ENCODE data around the gene MUS81.

The MUS81 gene

DNA sequence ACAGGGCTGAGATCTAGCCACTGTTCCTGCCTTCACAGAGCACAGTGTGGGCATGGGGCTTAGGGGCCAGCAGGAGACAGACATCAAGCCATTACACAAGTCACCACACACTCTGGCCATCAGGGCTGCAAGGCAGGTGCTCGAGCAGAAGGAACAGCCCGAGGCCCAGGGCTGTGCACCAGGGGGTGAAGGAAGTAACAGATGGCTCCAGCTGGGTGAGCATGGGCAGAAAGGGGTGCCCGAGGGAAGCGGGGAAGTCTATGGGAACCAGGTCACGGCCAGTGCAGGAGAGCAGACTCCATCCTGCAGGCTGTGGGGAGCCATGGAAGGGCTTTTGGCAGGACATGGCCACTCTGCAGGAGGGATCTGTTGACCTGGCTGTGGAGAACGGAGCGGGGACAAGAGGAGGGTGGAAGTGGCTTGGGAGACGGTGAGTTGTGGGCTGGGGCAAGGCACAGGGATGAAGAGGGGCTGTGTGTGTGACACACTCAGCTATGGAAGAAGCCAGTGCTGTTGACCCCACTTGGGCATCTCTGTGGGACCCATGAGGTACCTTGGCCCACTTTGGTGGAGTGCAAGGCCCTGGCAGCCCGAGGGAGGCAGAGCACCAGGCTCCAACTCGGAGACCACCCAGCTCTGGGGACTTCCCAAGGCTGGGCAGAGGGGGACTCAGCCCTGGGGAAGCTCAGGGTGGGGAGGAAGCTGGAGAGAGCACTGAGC, 55.0 kb downstream of the MUS81 start:
- no peak for DNase-seq (ENCODE audit: low read depth in 2 of 2)

DNA sequence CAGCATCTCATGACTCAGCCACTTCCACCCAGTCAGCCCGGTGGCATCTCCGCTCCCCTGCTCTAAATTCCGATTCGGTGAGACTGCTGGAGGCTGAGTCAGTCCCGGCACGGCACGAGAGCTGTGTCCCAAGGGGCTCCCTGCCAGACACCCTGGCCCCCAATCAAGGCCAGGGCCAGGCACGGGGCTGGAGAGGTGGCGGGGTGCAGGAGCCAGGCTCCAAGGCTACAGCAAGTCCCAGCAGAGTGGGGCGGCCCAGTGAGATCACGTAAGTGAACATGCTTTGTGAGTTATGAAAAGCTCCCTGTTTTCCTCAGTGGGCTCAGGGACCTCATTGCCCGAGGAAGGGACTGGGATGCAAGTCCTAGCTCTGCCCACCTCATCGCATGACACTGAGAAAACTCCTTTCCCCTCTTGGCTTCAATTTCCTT, 55.6 kb downstream of the MUS81 start:
- DNase-seq (ENCODE audit: low read depth in 2 of 2): no peak
